HG03060 (cell line): Measurements from ENCODE around the gene GRIK3.

Experiments
- ATAC-seq: cut with Tn5 transposase; IDR thresholded peaks from one replicate; pipeline ENCODE4 v1.9.1; 2021; ENCODE audit warnings: low read depth, moderate number of reproducible peaks; ENCODE audit not compliant: unreplicated experiment

The GRIK3 gene

DNA sequence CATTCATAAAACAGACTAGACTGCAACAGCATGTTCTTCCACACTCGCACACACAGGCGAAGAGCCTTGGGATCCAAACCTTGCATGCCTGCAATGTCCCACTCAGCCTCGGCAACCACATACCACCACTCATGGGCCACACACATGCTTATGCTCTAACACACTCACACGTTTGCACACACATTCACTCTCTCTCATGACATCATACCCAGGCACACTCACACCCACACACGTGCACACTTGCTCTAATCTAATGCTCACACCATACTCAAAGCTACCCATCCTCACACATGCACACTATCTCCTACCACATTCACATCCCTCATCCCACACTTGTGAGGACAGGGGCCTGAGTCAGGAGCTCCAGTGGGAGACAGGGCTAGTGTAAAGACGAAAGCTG lies 50.3 kb downstream of the GRIK3 start:
- ATAC-seq, result no peak

DNA sequence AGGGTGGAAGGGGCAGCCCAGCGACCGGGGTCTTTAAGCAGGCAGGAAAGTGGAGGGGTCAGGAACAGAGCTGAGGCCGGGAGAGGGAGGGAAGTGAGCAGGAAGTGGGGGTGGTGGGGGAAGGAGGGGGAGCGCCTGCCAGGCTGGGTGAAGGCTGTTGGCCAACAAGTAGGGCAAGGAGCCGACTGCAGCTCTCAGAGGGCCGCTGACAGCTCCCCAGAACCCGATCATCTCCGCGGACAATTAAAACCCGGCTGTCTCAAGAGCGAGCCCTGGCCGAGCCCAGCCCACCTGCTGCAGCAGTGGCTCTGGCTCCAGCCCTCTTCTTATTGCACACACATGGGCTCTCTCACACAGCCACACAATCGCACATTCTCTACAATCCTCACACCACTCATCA lies 51.6 kb downstream of the GRIK3 start:
- ATAC-seq, result no peak

DNA sequence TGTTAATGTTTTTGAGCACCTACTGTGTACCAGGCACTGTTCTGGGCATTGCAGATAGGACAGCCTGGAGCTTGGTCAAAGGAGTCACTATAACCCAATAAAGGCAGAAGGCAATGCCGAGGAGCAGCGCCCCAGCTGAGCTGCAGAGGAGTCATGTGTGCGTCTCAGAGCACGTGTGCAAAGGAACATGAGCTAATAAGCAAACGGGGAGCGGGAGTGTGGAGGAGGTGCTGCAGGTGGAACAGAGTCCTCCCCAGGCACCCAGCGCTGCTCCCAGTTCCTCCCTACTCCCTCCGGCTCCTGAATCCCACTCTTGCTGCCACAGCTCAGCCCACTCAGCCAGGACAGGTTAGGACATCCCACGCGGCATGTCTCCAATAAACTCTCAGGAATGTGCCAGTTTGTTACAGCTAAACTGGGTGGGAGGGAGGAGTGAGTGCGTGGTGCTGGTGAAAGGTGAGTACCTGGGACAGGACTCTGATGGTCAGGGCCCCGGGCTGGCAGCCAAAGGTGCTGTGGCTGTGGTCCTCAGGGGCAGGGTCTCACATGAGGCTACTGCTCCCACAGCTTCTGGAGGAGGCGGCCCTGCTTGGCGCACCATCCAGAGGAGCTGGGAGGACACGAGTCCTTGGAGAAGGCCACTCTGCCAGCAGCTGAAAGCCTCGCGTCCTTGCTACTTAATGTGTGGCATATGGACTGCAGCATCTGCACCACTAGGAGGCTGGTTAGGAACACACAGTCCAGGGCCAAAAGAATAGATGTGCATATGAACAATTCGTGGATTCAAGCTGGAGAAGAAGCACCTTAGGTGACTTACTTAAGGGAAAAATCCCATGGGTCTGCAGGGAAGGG lies 52.3 kb downstream of the GRIK3 start:
- ATAC-seq, result no peak

DNA sequence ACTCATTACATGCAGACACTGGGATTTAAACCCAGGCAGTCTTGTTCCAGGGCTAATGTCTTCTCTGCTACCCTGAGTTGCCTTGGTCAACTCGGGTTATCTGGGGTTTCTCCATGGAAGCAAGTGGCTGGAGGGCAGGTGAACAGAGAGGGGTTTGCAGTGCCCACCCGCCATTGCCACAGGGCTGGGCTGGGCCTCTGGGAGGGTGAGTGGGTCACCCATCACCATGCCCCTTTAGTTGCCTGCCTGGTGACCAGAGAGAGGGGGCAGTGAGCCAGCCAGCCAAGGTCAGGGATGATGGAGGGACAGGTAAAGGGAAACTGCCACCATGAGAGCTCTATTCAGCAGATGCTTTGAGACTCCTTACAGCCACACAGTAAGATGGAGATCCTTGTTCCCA lies 53.2 kb downstream of the GRIK3 start:
- no peak for ATAC-seq

DNA sequence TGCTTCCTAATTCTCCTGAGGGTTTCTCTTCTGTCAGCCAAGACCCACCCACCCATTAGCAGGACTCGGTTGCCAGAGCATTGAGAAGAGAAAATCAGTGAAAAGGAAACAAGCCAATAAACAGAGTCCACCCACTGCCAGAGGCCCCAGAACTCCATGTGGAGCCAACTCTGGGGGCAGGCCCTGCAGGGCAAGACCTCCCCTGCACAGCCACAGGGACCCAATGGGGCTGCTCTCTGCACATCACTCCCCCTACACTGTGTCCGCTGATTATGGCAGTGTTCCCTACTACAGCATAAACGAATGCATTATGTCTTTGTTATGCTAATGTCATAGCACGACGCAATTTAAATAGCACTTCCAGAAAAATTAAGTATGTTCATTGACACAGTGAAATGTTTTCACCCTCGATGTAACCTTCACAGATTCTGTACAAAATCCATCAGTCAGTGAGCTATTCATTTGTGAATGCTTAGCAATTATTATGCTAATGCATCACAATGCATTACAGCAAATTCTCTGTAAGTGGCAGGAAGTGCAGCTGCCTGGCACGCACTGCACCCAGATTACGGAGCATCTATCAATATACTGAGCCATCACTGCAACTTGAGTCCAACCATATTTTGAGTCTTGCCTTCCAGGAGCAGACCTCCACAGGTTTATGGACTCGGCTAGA lies 56.4 kb downstream of the GRIK3 start:
- no peak for ATAC-seq

DNA sequence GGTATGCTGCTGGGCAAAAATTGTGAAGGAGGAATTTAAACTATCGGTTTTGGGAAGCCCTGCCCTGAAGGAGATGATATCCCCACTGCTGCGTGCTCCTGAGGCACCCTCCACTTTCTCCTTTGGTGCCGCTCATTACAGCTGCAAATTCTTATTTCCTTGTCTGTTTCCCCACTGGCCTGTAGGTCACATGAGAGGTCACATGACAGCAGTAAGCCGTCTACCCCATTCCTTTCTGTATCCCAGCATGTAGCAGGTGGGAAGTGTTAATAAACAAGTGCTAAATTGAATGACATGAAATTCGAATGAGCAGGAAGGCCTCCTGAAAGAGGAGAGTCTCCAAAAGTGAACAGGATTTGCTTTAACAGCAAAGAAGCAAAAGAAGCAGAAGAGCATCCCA lies 58.7 kb downstream of the GRIK3 start:
- ATAC-seq, result no peak

DNA sequence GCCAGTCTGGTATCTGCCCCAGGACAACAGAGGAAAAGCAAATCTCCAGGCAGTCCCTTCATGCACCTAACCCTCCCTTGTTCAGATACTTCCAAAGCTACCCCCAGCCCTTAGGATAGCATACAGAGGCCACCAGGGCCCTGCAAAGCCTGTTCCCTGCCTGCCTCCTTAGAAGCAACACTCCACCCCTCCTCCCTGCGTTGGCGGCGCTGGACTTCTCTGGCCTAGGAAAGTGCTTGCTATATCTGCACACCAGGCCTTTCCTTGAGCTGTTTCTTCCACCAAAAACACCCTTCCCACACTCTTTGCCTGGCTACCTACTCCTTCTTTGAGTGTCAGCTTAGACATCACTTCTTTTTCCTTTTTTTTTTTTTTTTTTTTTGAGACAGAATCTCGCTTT lies 61.3 kb downstream of the GRIK3 start:
- ATAC-seq, result no peak

DNA sequence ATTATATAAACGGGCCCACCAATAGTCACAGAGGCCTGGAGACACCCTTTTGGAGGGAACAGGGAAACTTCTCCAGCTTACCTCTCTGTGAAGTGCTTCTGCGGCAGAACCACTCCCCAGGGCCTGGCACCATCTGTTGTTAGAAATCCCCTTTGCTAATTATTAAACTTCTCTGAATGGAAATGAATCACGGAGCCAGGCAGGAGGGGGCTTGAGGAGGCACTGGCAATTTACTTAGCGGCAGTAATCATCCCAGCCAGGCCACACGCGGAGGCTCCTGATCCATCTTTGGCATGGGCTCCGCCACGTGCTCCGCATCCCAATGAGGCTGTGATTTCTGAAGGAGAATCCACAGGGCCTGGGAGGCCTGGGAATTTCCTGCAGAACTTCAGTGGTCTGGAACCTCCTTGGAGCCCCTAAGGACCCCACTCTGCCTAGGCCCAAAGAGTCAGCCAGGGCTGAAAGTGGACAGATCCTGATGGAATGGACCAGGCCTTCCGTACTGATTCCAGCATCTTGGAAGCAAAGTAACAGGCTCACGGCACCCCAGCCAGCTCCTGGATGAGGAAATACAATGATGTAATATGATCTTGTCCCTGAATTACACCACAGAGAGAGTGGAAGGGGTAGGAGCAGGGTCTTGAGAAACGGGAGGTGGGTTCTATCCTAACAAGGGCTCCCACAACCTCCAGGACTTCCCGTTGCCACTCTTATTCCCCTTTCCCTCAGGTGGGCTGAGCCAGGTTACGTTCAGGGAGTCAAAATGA lies 62.3 kb downstream of the GRIK3 start:
- no peak for ATAC-seq

DNA sequence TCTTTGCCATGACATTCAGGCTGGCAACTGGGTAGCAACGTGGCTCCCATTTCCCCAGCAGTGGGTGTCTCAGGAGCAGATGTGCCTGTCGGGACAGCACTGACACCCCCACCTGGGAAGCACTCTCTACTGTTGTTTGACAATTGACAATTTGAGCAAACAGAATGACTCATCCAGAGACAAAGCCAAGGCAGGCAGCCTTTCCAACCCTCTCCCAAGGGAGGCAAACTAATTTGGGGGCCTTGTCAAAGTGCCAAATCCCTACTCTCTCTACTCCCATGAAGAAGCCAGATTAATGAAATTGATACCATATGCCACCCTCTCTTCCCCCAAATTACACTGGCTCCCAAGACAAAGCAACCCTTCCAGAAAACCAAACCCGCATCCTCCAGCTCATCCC lies 65.6 kb downstream of the GRIK3 start:
- ATAC-seq, result no peak

DNA sequence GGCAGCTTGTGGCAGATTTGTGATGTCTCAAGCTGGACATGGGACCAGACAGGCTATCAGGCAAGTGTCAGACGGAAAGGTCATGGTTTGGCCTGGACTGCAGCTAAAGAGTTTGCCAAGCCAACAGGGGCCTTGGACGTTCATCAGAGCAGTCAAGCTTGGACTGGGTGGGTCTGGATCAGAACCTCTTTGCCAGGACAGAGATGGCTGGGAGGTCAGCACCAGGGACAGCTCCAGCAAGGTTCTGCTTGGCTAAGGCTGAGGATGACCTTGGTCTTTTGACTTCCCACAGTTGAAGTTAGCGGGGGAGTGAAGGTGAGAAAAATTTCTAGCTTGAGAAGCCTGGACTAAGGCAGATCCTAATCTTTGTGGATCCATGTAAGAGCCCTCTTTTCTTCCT lies 68.1 kb downstream of the GRIK3 start:
- ATAC-seq, result no peak

DNA sequence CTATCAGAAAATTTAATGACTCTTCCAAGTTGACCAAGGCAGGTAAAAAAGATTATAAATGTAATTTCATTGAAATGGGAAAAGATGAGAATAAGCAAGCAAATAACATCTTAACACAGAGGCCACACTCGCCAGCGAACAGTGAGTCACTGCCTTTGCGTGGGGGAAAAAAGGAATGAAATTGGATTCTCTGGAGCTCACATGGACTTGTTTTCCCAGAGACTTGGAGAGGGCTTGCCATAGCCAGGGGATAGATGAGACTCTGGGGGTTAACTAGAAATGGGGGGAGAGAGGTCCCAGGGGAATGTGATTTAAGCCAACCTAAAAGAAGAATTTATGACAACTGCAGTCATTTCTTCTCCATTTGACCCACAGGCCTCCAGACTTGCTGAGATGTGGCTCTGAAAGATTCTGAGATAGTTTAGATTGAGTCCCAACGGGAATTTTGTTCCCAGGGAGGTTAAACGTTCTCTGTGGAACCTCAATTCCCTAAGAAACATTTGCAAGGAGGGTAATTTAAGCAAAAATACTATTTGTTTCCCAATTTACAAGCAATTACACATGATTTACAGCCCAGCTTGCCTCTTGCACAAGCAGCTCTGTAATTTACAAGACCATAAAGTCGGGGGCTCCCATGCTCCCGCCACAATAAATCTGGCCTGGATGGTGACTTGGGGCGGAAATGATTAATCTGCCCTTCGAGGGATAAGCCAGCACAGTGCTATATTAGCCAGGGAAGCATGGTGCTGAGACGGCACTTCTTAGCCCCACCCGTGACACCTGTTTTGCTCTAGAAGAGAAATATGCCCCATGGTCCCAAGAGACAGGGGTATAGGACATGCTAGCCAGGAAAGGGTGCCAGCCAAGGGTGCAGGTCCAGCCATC lies 68.8 kb downstream of the GRIK3 start:
- no peak for ATAC-seq

DNA sequence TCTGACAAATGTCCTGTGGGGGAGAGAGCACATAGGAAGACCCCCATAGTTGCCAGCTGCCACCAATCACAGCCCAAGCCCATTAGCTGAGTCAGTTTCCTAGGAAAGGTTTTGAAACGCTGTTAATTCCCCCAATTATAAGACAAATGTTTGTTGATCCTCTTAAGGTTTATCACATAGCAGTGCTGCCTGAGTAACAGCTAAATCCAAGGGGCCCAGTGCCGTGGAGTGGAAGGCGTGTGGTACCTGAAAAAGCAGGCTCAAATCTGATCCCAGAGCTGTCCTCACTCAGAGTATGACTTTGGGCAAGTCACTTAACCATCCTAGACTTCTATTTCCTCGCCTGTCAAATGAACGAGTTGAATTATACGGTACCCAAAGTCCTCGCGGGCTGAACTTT lies 69.5 kb downstream of the GRIK3 start:
- no peak for ATAC-seq

DNA sequence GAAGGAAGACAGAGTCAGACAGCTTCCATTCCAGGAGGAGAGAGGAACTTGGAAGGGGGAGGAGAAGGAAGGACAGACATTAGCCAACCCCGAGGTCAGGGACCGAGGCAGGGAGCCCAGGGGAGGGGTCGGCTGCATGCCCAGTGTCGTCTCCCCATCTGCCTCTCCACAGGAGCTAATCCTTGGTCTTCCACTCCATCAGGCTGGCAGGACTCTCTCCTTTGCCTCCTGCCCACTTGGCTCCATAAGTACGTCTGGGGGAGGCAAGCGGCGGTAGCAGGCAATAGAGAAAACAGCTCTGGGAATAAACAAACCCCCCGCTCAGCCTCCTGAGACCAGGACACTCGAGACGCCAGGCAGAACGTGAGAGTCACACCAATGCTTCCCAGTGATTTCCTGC lies 71.3 kb downstream of the GRIK3 start:
- no peak for ATAC-seq

DNA sequence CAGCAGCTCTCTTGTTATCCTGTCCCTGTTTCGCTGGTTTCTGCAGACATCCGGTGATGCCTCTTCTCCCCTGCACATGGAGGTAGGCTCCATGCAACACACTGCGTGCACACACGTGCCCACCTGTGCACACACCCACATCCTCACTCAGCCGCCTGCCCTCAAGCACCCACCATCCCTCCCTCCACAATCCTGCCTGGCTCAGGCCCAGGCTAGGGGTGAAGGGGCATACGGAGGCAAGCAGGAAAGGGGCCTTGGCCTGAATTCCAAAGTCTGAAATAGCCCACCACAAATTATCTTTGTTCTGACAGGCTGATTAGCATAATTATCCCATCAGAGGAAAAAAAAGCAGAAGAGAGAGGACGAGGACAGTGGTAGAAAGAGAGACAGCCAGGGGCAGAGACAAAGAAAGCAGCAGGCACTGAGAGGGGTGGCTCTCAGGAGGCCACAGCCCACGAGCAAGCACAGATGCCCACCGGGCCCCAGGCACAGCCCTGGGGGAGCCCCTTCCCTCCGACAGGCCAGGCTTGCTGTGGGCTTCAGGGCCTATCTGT lies 73.2 kb downstream of the GRIK3 start:
- ATAC-seq, result no peak

DNA sequence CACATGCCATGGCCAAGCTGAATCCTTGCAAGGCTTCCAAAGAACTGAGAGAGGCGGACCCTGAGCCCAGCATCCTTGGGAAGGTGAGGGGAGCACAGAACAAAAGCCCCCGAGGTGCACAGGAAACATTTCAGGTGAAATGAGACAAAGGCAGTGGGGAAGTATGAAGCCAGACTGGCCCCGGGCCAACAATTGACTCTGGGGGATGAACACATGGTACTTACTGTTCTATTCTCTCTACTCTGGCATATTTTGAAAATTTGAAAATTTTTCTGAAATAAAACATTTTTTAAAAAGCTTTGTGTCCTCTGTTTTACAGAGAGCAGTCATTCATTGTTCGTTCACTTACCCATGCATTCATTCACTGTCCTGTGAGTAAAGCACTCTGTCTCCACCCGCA lies 77.7 kb downstream of the GRIK3 start:
- no peak for ATAC-seq

DNA sequence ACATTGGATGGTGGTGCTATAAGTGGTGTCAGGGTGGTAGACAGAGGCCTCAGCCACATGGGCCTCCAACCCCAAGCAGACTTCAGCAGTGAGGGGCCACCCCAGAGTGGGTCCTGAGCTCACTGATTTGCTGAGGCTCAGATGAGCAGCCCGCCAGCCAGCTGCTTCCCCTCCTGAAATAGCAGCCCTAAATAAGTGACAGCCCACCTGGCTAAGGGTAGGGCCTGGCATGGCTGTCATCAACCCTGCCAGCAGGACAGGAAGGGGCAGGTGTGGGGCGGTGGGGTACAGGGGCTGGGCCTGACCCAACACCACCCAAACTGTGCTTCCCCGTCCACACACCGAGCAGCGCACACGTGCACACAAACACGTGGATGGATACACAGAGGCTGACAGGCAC lies 79.3 kb downstream of the GRIK3 start:
- no peak for ATAC-seq

DNA sequence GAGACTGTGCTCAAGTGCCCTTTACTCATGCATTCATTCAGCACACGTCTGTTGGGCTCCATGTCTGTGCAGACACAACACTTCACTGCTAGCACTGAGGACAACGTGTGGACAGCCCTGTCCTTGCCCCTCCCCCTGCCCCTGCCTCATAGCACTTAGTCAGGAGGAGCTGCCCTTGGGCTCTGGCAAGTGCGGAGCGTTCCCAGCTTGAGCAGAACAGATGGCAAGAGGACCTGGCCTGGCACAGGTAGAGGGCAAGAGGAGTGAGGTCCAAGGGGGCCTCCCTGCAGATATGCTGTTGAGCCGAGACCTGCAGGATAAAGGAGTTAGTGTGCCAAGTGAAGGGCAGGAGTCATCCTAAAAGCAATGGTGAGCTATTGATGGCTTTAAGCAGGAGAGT lies 81.3 kb downstream of the GRIK3 start:
- no peak for ATAC-seq

DNA sequence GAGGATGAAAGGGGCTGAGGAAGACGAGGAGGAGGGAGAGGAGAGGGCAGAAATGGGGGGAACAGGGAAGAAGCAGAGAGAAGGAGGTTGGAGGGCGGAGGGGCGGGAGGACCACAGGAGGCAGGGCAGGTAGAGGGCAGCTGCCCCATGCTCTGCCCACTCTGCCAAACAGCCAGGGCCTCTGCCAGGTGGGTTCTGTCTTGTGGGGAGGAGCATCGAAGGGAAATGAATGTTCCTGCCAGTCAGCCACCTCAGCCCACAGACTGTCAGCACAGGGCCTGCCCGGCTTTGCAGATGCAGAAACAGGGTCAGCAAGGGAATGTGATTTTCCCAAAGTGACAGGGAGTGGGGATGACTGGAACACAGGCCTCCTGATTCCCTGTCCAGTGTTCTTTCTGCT lies 82.6 kb downstream of the GRIK3 start:
- ATAC-seq, result no peak

DNA sequence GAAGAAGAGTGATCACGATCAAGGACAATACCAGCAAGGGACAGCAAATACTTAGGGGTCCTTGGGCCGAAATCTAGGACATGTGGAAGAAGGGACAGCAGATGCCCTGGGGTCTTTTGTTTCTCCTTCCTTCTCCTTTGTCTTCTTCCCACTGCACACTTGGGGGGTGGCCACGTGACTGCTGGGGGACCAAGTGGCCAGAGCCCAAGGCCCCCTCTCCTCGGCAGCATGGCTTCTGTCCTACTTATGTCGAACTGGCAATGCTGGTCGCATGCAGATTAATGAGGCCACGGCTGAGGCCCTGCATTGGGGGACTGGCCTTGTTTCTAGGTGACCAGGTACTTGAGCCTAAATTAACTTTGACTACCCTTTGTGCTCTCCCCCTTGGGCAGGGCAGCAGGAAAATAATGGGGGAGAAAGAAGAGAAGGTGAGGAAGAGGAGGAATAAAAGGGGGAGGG lies 83.0 kb downstream of the GRIK3 start:
- ATAC-seq, result no peak

DNA sequence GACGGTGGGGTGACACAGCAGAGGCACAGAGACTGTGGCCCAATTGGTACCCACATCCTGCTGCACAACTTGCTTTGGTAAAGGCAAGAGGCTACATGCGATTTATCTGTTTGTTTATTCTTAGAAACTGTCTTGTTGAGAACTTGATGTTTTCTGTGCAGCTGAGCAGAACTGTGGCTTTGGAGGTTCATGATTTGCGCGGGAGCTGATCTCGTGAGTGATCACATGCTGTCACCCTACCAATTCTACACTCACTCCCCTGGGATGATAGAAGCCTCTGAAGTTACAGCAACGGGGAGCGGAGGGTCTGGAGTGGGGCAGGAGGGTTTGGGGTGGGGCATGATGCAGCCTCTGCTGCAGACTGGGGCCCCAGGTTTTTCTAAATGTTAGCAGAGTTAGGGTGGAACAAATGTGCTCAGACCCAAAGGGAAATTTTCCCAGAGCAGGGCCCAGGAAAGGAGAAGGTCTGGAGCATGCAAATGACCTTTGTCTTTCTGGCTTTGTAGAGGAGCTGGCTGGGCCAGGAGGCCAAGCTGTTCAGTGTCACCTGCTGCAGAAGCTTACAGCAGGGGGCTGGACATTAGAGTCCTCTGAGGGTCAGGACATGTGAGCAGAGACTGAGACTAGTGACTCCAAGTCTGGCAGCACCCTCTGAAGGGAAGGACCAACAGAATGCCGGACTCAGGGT lies 83.6 kb downstream of the GRIK3 start:
- no peak for ATAC-seq
